KG1 (cell line): ENCODE data around the gene BAIAP2L1.
"Not testable (repeated sequence)": the region's sequence is repeated elsewhere in the genome, so short reads cannot be mapped to it uniquely, and the experiment has no call there.

Source experiments
- DNase-seq: peaks from one replicate; lab custom pipeline; 2025; lab: John Stamatoyannopoulos, UW

BAIAP2L1 gene

DNA sequence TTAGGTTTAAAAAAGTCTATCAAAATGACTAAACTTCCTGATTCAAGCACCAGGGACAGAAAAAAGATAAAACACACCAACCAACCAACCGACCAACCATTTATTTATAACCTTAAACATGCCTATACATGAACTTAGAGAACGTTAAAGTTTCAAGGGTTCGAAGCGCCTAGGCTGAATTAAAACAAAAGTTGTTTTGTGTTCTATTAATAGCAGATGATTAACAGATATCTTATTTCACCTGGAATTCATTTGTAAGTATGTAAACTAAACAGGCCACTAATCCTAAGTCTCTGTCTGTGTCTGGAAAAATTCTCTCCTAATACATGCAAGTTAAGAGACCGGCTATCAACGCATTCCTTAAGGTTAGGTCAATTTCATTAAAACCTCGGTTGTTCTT is 1.4 kb downstream of the BAIAP2L1 start:
- no peak for DNase-seq

DNA sequence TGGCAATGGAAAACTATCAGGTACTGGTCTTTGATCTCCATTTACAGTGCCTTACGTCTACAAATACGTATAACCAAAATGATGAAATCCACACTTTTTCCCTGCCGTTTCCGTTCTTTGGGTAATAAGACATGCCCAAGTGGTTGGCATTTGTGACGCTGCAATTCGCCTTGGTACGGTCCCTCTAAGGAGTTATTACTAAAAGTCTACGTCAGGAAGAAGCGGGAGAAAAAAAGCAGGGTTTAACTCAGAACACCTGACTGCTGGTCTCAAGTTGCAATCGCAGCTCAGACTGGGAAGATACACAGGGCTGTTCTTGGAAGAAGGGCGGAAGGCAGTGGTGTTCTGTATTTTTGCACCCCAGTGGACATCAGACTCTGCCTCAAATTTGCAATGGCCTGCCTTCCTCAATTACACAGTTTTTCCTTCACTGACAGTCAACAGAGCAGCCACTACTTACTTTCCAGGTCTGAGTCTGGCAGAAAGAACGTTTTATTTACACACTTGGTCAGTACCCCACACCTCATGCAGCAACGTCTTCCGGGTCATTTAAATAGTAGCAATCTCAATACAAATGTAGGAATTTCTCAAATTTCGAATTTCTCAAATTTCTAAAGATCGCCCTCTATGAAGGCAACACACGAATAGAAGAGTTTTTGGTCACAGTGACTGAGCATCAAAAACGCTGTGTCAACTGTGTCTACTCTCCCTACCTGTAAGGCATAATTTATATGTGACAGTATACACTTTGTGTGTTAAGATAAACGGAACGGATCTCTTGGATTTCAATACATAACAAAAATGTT is 2.1 kb downstream of the BAIAP2L1 start:
- DNase-seq = no peak

DNA sequence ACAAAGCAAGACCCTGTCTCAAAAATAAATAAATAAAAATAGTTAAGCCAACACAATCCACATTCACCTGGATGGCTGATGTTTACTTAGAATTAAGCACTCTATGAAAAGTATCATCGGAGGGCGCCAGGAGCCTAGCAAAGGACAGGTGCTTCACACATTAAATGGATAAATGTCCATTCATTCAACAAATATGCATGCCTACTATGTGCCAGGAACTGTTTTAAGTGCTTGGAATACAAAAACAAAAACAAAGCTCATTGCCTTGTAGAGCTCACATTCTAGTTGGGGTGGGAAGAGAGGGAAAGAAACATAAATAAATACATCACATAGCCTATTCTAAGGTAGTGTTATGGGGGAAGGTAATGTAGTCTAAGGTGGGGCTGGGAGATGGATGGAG is 4.1 kb downstream of the BAIAP2L1 start:
- DNase-seq = no peak

DNA sequence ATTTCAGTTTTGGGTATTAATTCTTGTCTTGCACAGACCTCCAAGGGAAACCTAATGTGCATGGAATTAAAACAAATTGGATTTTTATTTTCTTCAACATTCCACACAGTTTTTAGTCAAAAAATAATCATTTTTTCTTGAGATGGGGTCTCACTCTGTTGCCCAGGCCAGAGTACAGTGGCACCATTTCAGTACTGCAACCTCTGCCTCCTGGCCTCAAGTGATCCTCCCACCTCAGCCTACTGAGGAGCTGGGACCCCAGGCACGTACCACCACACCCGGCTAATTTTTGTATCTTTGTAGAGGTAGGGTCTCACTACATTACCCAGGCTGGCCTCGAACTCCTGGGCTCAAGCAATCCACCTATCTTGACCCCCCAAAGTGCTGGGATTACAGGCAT is 4.9 kb downstream of the BAIAP2L1 start:
- DNase-seq = no peak

DNA sequence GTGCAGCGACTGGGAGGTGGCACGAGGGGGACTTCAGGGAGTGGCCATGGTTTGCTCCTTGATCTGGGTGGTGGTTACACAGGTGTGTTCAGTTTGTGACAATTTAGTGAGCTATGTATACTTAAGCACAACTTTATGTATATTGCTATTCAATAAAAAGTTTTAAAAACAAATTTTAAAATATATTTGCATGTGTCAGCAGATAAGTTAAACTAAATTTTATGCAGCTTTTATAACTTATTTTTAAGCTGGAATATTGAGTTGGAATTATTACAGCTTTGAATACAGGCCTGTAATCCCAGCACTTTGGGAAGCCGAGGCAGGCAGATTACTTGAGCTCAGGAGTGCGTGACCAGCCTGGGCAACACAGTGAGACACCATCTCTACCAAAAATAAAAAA is 5.4 kb downstream of the BAIAP2L1 start:
- DNase-seq = no peak

DNA sequence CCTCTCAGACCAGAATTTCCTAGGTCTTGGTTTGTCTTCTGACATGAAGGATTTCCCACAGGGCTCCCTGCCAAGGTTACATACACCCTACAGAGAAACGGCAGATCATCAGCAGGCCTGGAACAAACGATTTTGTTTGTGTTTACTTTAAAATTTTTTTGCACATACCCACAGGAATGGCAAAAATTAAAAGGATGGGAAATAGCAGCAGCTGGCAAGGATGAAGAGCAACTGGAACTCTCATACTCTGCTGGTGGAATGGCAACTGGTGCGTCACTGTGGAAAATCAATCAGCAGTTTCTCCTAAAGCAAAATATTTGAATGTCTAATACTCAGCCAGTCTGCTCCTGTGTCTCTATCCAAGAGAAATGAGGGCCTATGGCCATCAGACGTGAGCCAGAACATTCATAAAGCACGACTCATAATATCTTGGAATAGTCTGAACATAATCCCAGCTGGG is 6.5 kb downstream of the BAIAP2L1 start:
- DNase-seq = no peak

DNA sequence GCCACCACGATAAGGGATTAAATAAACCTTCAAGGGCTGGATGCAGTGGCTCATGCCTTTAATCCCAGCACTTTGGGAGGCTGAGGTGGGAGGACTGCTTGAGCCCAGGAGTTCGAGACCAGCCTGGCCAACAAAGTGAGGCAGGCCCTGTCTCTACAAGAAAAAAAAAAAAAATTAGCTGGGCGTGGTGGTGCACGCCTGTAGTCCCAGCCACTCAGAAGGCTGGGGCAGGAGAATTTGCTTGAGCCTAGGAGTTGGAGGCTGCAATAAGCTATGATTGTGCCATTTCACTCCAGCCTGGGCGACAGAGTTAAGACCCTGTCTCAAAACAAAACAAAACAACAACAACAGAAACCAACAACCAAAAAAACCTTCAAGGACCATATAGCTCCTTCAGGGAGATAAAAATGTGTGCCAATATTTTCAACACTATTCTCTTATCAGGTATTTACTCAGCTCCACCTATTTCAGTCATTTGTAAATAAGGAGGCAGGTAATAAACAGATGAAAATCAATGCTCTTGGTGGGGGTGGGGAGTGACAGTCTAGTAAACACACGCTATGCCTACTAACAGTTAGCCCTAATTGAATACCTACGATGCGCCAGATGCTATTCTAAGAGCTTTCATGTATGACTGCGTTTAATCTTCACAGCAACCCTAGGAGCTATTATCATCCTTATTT is 13.2 kb downstream of the BAIAP2L1 start:
- DNase-seq = no peak

DNA sequence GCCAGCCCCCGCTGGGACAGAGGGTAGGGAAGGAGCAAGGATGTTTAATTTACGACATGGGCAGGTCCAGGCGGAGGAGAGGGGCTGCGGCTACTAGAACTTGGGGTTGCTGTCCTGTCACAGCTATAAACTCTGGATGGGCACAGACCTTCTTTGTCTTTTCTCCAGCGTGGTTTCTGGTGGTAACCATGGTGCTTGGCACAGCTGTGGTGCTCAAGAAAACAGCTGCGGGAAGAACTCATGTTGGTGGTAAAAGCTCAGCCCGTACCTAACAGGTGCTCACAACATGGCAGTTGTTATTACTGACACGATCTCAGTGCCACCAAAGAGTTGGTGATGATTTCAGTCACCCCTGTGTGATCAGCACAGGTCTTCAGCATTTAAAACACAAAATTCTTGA is 13.8 kb downstream of the BAIAP2L1 start:
- DNase-seq = no peak

DNA sequence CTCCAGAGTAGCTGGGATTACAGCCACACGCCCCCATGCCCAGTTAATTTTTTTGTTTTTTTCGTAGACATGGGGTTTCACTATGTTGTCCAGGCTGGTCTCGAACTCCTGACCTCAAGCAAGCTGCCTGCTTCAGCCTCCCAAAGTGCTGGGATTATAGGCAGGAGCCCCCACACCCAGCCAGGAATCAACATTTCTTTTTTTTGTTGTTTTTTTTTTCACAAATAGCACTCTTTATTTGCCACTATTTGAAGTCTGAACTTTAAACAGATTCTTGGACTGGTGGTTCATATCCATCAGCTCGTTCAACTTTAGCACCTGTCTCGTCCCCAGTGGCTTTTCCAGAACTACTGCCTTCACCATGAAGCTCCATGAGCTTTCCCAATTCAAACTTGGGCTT is 15.4 kb downstream of the BAIAP2L1 start:
- not testable (repeated sequence) for DNase-seq

DNA sequence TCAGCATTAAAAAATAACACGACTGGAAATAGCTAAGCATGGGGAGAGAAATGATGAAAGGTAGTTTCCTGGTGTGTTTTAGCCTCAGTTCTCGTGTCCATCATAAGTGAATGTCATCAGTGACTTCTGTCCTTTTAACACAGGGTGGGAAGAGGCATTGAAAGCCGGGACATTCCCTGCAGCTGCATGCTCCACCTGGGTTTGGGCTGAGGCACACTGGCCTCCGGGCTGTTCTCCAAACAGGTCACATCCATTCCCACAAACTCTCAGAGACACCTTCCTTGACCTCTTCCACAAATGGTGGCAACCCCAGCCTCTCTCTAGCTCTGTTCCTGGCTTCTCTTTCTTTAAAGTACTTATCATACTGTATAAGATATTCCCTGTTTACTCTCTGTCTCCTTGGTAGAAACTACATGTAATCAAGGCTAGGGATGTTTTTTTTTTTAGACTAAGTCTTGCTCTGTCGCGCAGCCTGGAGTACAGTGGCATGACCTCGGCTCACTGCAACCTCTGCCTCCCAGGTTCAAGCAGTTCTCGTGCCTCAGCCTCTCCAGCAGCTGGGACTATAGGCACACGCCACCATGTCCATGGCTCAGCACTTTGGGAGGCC is 22.6 kb downstream of the BAIAP2L1 start:
- no peak for DNase-seq

DNA sequence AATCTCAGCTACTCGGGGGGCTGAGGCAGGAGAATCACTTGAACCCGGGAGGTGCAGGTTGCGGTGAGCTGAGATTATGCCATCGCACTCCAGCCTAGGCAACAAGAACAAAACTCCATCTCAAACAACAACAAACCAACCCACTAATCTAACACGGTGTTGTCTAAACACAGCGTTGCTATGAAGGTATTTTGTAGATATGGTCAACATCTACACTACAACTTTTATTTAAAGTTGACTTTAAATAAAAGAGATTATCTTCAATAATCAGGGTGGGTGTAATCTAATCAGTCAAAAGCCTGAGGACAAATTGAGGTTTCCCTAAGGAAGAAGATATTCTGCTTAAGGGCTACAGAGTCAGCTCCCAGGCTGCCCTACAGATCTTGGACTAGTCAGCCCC is 24.2 kb downstream of the BAIAP2L1 start:
- no peak for DNase-seq

DNA sequence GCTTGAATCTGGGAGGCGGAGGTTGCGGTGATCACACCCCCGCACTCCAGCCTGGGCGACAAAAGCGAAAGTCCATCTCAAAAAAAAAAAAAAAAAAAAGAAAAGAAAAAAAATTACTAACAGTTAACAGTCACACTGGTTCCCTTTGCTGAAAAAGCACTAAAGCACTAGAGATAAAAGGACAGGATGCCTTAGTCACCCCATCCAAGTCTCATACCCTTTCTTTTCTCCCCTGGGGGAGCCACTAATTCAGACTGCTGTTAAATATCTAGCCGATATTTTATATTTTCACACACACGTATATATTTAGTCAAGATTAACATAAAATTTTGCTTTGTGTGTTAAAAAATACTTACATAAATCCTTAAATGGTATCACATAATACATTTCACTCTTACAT is 25.2 kb downstream of the BAIAP2L1 start:
- DNase-seq = no peak

DNA sequence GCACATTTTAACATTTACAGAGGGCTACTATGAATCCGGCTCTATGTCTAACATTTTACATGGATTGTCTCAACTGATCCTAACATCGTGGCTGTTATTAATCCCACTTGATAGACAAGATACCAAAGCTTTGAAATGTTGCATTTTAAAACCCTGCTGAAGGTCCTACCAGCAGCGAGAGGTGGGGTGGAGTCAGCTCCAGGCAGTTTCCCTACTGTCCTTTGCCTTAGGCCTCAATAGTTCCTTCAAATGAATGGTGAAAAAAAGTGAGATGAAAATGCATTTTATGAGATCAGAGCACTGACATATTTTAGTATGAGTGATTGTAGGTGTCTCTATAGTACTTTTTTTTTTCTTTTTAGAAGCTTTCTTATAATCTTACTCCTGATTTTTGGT is 26.6 kb downstream of the BAIAP2L1 start:
- no peak for DNase-seq

DNA sequence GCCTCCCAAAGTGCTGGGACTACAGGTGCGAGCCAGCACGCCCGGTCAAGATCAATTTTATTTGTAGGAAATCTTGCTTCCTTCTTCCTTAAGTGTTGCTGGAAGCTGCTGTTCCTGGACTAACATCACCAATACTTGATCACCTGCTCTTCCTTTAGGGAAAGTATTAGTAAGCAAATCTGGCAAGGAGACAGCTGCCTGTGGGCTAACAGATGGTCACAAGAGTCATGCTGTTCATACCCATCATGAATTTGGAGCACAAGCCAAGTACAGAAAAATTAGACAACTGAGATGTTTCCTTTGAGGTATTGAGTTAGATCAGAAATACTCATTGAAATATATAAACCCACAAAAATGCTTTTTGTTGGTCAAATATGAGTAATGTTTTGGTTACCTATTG is 27.9 kb downstream of the BAIAP2L1 start:
- no peak for DNase-seq

DNA sequence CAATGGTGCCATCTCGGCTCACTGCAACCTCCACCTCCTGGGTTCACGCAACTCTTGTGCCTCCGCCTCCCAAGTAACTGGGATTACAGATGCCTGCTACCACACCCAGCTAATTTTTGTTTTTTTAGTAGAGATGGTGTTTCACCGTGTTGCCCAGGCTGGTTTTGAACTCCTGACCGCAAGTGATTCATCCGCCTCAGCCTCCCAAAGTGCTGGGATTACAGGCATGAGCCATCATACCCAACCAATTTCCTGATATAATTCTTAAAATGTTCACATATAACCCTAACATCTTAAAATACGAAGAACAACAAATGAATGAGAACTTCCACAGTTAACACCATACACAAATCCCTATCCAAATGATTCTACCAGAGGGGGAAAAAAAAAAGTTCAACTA is 31.2 kb downstream of the BAIAP2L1 start:
- DNase-seq = no peak

DNA sequence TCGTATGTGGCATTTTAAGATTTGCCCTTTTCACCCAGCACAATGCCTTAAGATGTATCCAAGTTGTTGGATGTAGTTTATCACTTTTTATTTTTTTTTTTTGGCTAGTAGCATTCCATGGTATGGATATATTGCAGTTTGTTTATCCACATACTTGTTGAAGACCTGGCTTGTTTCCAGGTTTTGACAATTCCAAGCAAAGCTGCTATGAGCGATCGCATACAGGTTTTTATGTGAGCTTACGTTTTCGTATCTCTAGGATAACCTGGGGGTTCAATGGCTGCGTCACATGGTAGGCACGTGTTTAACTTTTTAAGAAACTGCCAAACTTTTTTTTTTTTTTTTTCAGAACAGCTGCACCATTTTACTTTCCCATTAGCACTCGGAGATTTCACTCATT is 32.2 kb downstream of the BAIAP2L1 start:
- DNase-seq = no peak

DNA sequence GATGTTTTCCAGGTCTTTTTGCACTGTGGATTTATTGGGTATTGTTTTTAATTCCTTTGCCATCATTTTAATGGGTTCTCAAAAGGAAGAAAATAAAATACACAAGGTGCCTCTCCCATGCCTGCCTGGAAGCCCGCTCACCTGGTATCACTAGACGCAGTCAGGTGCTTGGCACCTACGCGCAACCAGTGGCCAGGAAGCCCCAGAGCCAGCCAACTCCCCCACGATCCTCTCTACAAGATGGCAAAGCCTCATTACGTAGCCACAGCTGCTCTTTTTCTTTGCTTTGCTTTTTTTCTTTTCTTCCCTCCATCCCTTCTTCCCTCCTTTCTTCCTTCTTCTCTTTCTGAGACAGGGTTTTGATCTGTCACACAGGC is 34.3 kb downstream of the BAIAP2L1 start:
- no peak for DNase-seq

DNA sequence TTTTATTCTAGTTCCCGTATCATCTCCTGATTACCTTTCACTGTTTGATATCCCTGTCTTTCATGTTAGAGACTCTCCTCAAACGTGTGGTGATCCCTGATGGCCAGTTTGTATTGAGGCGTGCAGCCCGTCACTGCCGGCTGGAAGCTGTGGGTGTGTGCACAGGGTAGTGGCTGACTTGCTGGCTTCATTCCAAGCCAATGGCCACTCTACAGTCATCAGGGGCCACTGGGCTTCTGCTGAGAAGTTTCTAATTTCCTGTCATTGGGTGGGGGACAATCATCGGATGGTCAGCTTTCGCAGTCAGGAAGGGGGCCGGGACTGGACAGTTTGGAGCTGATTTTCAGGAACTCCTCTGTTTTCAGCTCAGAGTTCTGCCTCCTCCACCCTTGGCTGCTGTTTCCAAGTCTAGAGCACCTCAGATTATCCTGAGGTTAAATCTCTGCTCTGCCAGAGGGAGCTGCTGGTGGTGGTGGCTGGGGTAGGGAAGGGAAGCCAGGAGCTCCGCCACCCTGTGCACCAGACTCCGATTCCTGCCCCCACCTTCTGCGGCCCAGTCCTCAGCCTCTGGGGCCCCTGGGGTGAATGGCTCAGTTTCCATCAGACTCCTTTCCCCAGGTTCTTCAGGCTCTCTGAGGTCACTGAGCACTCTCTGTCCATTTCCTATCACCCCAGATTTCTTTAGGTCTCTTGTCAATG is 34.9 kb downstream of the BAIAP2L1 start:
- no peak for DNase-seq

DNA sequence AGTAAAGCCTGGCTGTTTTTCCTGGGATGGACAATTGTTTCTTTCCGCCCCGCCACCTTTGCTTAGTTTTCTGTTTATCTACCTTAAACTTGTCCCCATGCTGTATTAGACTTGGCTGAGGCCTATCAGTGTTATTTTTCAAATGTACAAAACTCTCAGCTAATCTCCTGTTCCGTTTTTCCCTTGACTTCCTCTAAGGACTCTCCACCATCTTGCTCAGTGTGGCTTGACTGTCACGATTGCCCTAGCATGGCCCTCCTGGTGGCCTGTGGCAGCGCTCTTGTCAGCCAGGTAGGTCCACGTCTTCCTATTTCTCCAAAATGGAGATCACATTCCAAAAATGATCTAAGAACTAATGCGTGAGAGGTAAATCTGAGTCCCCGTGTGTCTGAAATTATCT is 36.7 kb downstream of the BAIAP2L1 start:
- DNase-seq = no peak

DNA sequence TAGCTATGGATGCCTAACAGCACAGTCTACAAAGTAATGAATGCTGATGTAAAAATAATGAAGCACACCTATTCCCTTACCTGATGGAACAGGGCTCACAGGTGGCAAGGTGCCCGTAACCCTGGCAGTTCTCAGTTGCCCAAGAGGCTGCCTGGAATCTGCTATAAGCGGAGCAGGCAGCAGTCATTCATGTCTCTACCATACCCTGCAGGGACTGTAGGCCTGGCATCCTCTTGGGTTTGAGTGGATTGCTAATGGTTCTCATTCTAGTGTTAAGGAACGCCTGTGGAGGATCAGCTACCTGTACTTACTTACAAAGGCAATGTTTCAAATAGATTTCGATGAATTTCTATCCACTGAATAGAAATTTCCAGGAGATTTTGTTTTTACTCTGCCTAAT is 38.4 kb downstream of the BAIAP2L1 start:
- DNase-seq = no peak

DNA sequence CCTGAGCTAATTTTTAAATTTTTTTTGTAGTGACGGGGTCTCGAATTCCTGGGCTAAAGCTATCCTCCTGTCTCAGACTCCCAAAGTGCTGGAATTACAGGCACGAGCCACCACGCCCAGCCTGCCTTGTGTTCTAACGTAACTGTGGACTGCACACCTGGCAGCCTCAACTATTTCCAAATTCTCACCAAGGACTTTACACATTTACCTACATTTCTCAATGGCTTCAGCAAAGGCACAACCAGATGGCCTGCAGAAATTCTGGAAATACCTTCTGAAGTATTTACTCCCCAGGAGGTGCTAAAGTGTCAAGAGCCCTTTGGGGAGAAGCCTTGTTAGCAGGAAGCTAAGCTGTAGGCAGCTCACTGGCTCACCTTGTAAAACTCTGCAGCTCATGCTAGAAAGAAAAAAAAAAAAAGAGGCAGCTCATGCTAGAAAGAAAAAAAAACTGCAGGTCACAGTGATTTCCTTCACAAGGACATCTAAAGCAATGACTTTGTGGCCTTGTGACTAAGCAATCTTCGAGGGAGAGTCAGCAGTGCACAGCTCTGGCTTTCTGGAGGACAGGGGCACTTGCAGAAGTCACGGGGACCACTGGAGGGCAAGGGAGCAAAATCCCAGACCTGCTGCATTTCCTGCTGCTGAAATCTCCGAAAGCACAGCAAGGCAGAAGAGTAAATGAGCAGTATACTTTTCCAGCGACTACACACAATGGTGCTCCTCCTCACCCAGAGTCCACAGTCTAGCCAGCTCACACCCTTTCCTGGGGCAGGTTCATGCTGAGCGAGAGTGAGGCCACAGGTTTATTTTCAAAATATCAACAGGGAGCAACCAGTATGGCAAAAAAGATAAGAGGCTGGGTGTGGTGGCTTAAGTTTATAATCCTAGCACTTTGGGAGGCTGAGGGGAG is 40.4 kb downstream of the BAIAP2L1 start:
- DNase-seq = no peak

DNA sequence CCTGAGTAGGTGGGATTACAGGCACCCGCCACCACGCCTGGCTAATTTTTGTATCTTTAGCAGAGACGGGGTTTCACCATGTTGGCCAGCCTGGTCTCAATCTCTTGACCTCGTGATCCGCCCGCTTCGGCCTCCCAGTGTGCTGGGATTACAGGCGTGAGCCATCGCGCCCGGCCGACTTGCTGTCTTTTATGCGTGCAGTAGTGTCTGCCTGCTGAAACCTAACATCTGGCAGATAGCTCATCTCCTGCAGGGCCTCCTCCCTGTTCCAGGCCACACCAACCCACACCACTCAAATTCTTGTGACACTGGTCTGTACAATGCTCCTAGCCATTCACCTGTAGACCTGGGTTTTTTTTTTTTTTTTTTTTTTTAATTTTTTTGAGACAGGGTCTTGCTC is 41.5 kb downstream of the BAIAP2L1 start:
- no peak for DNase-seq
